ENCODE data around the gene GNG7. TPM values are rescaled to one million over a fixed set of nuclear protein-coding genes. Genes with fewer than 3 reads are reported as not detected.

The GNG7 gene
- total RNA-seq, 2 donors from 2014 or later = 8.7 to 22.9 TPM

DNA sequence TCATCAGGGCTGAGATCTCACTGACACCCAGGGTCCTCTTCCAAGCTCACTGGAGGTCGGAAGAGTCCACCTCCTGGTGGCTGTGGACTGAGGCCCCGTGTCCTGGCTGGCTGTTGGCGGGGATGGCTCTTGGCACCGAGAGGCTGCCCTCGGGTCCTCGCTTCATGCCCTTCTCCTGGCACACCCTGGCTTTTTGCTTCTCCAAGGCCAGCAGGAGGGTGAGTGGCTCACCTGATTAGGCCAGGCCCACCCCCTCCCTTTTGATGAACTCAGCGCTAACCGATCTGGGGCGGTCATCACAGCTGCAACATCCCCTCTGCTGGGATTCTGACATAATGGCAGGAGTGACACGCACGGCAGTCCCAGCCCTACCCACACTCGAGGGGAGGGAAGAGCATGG is 32.9 kb upstream of the GNG7 start:
- H3K27me3 ChIP-seq (replicated peaks; ENCODE audit: insufficient read depth) = no peaks in the 10 kb centered on the region
- no peak for DNase-seq (ENCODE audit: low spot score)
- no peaks in the 10 kb centered on the region for H3K9me3 ChIP-seq
- no peak overlapping the region for H3K4me3 ChIP-seq
- 95% methylated on average over 12 of the region's 12 CpGs for WGBS
- TF ChIP-seq POLR2A (IDR thresholded peaks at IDR 0.05) (no peak), POLR2AphosphoS5 (IDR thresholded peaks at IDR 0.05) (no peak)
- TF ChIP-seq, protein P1, sequence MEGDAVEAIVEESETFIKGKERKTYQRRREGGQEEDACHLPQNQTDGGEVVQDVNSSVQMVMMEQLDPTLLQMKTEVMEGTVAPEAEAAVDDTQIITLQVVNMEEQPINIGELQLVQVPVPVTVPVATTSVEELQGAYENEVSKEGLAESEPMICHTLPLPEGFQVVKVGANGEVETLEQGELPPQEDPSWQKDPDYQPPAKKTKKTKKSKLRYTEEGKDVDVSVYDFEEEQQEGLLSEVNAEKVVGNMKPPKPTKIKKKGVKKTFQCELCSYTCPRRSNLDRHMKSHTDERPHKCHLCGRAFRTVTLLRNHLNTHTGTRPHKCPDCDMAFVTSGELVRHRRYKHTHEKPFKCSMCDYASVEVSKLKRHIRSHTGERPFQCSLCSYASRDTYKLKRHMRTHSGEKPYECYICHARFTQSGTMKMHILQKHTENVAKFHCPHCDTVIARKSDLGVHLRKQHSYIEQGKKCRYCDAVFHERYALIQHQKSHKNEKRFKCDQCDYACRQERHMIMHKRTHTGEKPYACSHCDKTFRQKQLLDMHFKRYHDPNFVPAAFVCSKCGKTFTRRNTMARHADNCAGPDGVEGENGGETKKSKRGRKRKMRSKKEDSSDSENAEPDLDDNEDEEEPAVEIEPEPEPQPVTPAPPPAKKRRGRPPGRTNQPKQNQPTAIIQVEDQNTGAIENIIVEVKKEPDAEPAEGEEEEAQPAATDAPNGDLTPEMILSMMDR (IDR thresholded peaks at IDR 0.05) = no peak
- H3K36me3 ChIP-seq = peaks cover 0 to 5% of the 10 kb centered on the region in 2 donors
- intact Hi-C loops (cut with DNase I) = no loop called here
- no peak overlapping the region for H3K27ac ChIP-seq
- peaks cover 3% of the 10 kb centered on the region for H3K4me1 ChIP-seq (replicated peaks)

- no peak overlapping the region for H3K27ac ChIP-seq
- peaks cover 0 to 5% of the 10 kb centered on the region in 2 donors for H3K36me3 ChIP-seq
- no peak for DNase-seq (ENCODE audit: low spot score)
- 85% methylated on average over 26 of the region's 26 CpGs for WGBS
- H3K4me1 ChIP-seq (replicated peaks) = peaks cover 3% of the 10 kb centered on the region
- H3K9me3 ChIP-seq = no peaks in the 10 kb centered on the region
- no peaks in the 10 kb centered on the region for H3K27me3 ChIP-seq (replicated peaks; ENCODE audit: insufficient read depth)
- intact Hi-C loops (cut with DNase I) = no loop called here
- H3K4me3 ChIP-seq = no peak overlapping the region
- TF ChIP-seq POLR2A (IDR thresholded peaks at IDR 0.05) (no peak), POLR2AphosphoS5 (IDR thresholded peaks at IDR 0.05) (no peak)
- TF ChIP-seq, protein P1 (IDR thresholded peaks at IDR 0.05) = no peak
Measured at GRCh38 chr19:2734589-2735288, 32.2 kb upstream of the GNG7 start.

DNA sequence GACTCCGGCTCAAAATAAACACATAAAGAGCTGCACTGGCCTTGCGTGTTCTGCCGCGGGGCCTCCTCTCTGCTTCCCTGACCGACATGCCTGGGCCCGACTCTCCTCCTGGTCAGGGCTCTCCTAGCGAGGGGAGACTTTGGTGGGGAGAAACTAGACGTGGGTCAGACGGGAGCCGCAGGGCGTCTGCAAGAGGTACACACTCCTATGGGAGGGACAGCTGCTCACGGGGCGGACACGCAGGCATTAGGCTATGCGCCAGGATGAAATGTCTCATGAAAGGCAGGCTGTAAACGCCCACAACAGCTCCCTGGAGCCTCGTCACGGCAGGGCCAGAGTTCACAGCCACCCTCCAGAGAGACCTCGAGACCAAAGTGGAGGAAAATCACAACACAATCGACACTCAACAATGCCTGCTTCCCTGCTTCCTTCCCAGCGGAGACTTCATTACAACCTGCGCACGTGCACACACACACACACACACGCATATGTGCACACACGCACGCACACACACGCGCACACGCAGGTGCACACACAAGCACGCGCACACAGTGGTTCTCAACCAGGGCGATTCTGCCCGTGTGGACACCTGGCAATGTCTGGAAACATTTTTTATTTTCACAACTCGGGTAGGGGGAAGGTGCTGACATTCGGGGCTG is 31.6 kb upstream of the GNG7 start:
- Histone ChIP-seq H3K36me3 (peaks cover 0 to 5% of the 10 kb centered on the region in 2 donors), H3K4me3 (no peak overlapping the region), H3K4me1 (replicated peaks) (peaks cover under 1% of the 10 kb centered on the region), H3K27me3 (replicated peaks; ENCODE audit: insufficient read depth) (no peaks in the 10 kb centered on the region), H3K9me3 (no peaks in the 10 kb centered on the region), H3K27ac (no peak overlapping the region)
- no peak for DNase-seq (ENCODE audit: low spot score)
- TF ChIP-seq, protein P1 (IDR thresholded peaks at IDR 0.05) = no peak
- TF ChIP-seq POLR2A (IDR thresholded peaks at IDR 0.05) (no peak), POLR2AphosphoS5 (IDR thresholded peaks at IDR 0.05) (no peak)
- intact Hi-C loops (cut with DNase I) = no loop called here
- 68% methylated on average over 35 of the region's 35 CpGs for WGBS

DNA sequence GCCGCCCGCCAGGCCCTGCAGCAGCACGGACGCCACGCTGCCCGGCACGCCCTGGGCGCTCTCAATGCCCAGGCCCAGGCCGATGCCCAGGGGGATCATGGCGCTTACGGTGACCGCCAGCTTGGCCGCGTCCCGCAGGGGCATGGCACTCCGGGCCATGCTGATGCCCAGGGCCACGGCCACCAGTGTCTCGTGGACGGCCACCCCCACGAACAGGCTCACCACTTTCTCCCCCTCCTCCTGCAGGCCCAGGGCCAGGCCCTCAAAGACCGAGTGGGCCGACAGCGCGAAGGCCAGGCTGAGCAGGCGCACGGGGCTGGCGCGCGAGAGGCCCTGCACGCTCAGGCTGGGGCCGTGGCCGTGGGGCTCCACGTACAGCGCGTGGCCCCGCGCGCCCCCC is 30.4 kb upstream of the GNG7 start:
- no peak for TF ChIP-seq POLR2A (IDR thresholded peaks at IDR 0.05)
- no peak for TF ChIP-seq POLR2AphosphoS5 (IDR thresholded peaks at IDR 0.05)
- TF ChIP-seq, protein P1 (IDR thresholded peaks at IDR 0.05) = no peak
- WGBS = 96% methylated on average over 37 of the region's 38 CpGs
- Histone ChIP-seq H3K27ac (no peak overlapping the region), H3K4me1 (replicated peaks) (no peaks in the 10 kb centered on the region), H3K36me3 (peaks cover 0 to 5% of the 10 kb centered on the region in 2 donors), H3K27me3 (replicated peaks; ENCODE audit: insufficient read depth) (no peaks in the 10 kb centered on the region), H3K9me3 (no peaks in the 10 kb centered on the region), H3K4me3 (no peak overlapping the region)
- no peak for DNase-seq (ENCODE audit: low spot score)
- intact Hi-C loops (cut with DNase I) = no loop called here
